ENCODE data around the gene FOCAD.

Gene FOCAD

GRCh38 chr9:20790721-20791120, 106.7 kb downstream of the FOCAD start:
- TF ChIP-seq, protein P1, sequence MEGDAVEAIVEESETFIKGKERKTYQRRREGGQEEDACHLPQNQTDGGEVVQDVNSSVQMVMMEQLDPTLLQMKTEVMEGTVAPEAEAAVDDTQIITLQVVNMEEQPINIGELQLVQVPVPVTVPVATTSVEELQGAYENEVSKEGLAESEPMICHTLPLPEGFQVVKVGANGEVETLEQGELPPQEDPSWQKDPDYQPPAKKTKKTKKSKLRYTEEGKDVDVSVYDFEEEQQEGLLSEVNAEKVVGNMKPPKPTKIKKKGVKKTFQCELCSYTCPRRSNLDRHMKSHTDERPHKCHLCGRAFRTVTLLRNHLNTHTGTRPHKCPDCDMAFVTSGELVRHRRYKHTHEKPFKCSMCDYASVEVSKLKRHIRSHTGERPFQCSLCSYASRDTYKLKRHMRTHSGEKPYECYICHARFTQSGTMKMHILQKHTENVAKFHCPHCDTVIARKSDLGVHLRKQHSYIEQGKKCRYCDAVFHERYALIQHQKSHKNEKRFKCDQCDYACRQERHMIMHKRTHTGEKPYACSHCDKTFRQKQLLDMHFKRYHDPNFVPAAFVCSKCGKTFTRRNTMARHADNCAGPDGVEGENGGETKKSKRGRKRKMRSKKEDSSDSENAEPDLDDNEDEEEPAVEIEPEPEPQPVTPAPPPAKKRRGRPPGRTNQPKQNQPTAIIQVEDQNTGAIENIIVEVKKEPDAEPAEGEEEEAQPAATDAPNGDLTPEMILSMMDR (IDR thresholded peaks at IDR 0.05; ENCODE audit: low read depth, low read length), result no peak
- DNase-seq (ENCODE audit: extremely low read depth, low read depth), result no peak

DNA sequence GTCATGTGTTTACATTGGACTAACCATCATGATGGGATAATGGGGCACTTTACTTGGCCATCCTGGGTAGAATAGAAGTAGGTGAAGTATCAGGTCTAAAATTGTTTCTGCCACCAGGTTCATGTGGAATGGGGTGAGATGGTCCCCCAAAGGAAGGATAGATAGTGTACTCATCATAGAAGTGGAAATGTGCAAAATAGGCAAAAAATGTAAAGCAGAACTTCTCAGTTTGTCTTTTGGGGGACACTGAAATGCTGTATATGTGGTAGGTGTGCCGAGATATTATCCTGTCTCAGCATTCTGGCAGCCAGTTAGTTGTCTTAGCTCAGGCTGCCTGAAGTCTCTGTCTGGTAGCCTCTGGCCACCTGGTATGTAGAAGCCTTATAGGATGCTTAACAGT, 107.6 kb downstream of the FOCAD start:
- no peak for DNase-seq (ENCODE audit: extremely low read depth, low read depth)
- TF ChIP-seq, protein P1 (IDR thresholded peaks at IDR 0.05; ENCODE audit: low read depth, low read length), result no peak

DNA sequence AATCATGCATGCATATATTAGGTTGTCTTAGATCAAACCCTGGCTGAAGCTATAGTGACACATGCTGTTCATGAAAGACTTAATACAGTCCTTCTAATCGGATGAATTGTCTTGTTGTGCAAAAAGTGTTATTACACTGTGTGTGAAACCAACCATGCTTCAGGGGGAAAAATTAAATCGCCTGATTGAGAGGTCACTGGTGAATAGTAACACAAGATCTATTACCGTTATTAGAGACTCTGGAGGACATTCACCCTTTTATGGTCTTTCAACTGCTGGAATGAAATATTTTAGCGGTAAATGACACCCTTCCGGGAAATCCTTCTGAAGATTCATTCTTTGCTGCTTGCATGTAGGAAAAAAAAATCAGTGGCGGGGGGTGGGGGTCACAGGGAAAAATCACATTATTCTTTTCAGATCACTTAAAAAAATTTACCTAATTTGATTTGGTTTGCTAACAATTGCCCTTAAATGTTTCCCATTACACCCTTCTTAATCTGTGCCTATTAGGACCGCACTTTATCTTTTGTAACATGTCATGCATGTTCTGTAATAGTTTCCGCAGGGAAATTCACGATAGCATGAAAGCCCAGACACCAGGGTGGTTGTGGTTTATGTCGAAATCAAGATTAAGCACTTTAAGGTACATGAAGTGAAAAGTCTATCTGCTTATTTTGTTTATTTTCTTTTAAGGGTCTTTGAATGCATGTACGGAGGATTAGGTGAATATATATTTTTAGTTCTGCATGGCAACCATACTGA, 120.6 kb downstream of the FOCAD start:
- TF ChIP-seq, protein P1 (IDR thresholded peaks at IDR 0.05; ENCODE audit: low read depth, low read length), result no peak
- DNase-seq (ENCODE audit: extremely low read depth, low read depth), result no peak

- DNase-seq (ENCODE audit: extremely low read depth, low read depth), result no peak
- TF ChIP-seq, protein P1 (IDR thresholded peaks at IDR 0.05; ENCODE audit: low read depth, low read length), result no peak
Measured at GRCh38 chr9:20805766-20806165, 121.7 kb downstream of the FOCAD start.

DNA sequence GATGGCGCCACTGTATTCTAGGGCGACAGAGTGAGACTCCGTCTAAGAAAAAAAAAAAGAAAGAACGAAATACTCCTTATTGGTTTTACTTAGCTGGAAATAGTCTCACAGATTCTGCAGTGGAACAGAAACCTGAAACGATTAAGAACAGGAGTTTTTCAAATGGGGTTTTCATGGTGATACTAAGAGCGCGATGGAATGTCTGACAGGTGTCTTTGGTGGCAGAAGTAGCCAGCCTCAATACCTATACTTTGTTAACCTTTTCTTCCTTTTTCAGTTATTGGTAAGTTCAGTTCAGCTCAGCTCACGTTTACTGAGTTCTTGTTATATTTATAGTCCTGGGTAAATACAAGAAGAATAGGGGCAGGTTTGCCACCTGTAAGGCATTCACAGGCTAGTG, 123.9 kb downstream of the FOCAD start:
- no peak for DNase-seq (ENCODE audit: extremely low read depth, low read depth)
- TF ChIP-seq, protein P1 (IDR thresholded peaks at IDR 0.05; ENCODE audit: low read depth, low read length), result no peak

- TF ChIP-seq, protein P1 (IDR thresholded peaks at IDR 0.05; ENCODE audit: low read depth, low read length), result no peak
- no peak for DNase-seq (ENCODE audit: extremely low read depth, low read depth)
Measured at GRCh38 chr9:20811872-20812271, 127.8 kb downstream of the FOCAD start.

GRCh38 chr9:20815923-20816703, 132.1 kb downstream of the FOCAD start:
- TF ChIP-seq, protein P1 (IDR thresholded peaks at IDR 0.05; ENCODE audit: low read depth, low read length), result no peak
- DNase-seq (ENCODE audit: extremely low read depth, low read depth), result no peak
